ENCODE results near the gene JUP. TPM values are rescaled to one million over a fixed set of nuclear protein-coding genes. Genes with fewer than 3 reads are reported as not detected.

The JUP gene
- total and polyA plus RNA-seq, 2 of the 13 experiments (the other 11 are each of a cell fraction or from before 2014, with no cell fraction given), result 12.1 to 20.6 TPM

GRCh38 chr17:41777574-41778188 lies 8.8 kb downstream of the JUP start (continued):
- peak; percentile 95 for TF ChIP-seq ZBED4 (CRISPR knock-in tag; IDR thresholded peaks at IDR 0.05; ENCODE audit: borderline replicate concordance)
- peak; percentile 79 for TF ChIP-seq JARID2 (CRISPR knock-in tag; IDR thresholded peaks at IDR 0.05; ENCODE audit: insufficient replicate concordance)
- TF ChIP-seq PATZ1 (CRISPR knock-in tag; IDR thresholded peaks at IDR 0.05), result peak; percentile 93
- TF ChIP-seq ZNF446 (CRISPR knock-in tag; IDR thresholded peaks at IDR 0.05), result no peak
- peak; percentile 81 for TF ChIP-seq ARID5B (CRISPR knock-in tag; IDR thresholded peaks at IDR 0.05)
- TF ChIP-seq ZNF33B (CRISPR knock-in tag; IDR thresholded peaks at IDR 0.05), result peak; percentile 75; the same call in 1 of the 2 replicates
- no peak for TF ChIP-seq ZNF235 (CRISPR knock-in tag; IDR thresholded peaks at IDR 0.05; ENCODE audit: borderline replicate concordance)
- peak; percentile 46; the same call in 1 of the 2 replicates for TF ChIP-seq SIN3A (IDR thresholded peaks at IDR 0.05; ENCODE audit: borderline replicate concordance, low read depth, low read length)
- 0 out of 2 replicates have a peak, but pooled peaks have one; percentile 13 for TF ChIP-seq SIX1 (CRISPR knock-in tag; IDR thresholded peaks at IDR 0.05; ENCODE audit: borderline replicate concordance)
- TF ChIP-seq ZNF124 (CRISPR knock-in tag; IDR thresholded peaks at IDR 0.05), result 0 out of 2 replicates have a peak, but pooled peaks have one; percentile 62
- peak; percentile 89 for TF ChIP-seq IKZF5 (CRISPR knock-in tag; IDR thresholded peaks at IDR 0.05)
- 0 out of 2 replicates have a peak, but pooled peaks have one; percentile 28 for TF ChIP-seq ZFP41 (CRISPR knock-in tag; IDR thresholded peaks at IDR 0.05; ENCODE audit: borderline replicate concordance)
- TF ChIP-seq SKI (IDR thresholded peaks at IDR 0.05; ENCODE audit: partially characterized antibody), result peak; percentile 8
- TF ChIP-seq KAT2B (IDR thresholded peaks at IDR 0.05; ENCODE audit: borderline replicate concordance, low read depth, low read length), result no peak
- peak; percentile 62; the same call in 1 of the 2 replicates for TF ChIP-seq ZBTB25 (CRISPR knock-in tag; IDR thresholded peaks at IDR 0.05)
- peak; percentile 26 for TF ChIP-seq PHF5A (CRISPR knock-in tag; IDR thresholded peaks at IDR 0.05; ENCODE audit: low read depth, unreplicated experiment)
